Coronary artery (tissue), 2 donors: ENCODE data around the gene MAP4K2.

ENCODE experiments used
- DNase-seq: peaks from one replicate; pipeline ENCODE4 v3.0.0-alpha.2; 2017; ENCODE audit warnings: low spot score
- H3K27ac ChIP-seq, 2 donors: fragments of 200-600 bp; sonication (generic); one replicate each; pipeline ENCODE4 v1.5.1; 2016 to 2019
- H3K4me3 ChIP-seq: fragments of 200-600 bp; sonication (generic); 2 replicates; pipeline ENCODE4 v1.5.1; 2016; ENCODE audit warnings: mild to moderate bottlenecking, moderate library complexity
- TF ChIP-seq, protein P1 (sequence below): fragments of 200-600 bp; sonication (generic); IDR thresholded peaks from one replicate; pipeline ENCODE4 v1.5.1; 2019; ENCODE audit warnings: antibody characterized with exemption

Gene MAP4K2

GRCh38 chr11:64842366-64842759 is 39.3 kb upstream of the MAP4K2 start:
- Histone ChIP-seq H3K4me3 (no peak overlapping the region), H3K27ac (no peak overlapping the region)
- no peak for DNase-seq
- TF ChIP-seq, protein P1, sequence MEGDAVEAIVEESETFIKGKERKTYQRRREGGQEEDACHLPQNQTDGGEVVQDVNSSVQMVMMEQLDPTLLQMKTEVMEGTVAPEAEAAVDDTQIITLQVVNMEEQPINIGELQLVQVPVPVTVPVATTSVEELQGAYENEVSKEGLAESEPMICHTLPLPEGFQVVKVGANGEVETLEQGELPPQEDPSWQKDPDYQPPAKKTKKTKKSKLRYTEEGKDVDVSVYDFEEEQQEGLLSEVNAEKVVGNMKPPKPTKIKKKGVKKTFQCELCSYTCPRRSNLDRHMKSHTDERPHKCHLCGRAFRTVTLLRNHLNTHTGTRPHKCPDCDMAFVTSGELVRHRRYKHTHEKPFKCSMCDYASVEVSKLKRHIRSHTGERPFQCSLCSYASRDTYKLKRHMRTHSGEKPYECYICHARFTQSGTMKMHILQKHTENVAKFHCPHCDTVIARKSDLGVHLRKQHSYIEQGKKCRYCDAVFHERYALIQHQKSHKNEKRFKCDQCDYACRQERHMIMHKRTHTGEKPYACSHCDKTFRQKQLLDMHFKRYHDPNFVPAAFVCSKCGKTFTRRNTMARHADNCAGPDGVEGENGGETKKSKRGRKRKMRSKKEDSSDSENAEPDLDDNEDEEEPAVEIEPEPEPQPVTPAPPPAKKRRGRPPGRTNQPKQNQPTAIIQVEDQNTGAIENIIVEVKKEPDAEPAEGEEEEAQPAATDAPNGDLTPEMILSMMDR = no peak

- TF ChIP-seq, protein P1 = no peak
- DNase-seq = no peak
- H3K4me3 ChIP-seq = no peak overlapping the region
- H3K27ac ChIP-seq = no peak overlapping the region
Measured at GRCh38 chr11:64841592-64842365, 38.8 kb upstream of the MAP4K2 start.

DNA sequence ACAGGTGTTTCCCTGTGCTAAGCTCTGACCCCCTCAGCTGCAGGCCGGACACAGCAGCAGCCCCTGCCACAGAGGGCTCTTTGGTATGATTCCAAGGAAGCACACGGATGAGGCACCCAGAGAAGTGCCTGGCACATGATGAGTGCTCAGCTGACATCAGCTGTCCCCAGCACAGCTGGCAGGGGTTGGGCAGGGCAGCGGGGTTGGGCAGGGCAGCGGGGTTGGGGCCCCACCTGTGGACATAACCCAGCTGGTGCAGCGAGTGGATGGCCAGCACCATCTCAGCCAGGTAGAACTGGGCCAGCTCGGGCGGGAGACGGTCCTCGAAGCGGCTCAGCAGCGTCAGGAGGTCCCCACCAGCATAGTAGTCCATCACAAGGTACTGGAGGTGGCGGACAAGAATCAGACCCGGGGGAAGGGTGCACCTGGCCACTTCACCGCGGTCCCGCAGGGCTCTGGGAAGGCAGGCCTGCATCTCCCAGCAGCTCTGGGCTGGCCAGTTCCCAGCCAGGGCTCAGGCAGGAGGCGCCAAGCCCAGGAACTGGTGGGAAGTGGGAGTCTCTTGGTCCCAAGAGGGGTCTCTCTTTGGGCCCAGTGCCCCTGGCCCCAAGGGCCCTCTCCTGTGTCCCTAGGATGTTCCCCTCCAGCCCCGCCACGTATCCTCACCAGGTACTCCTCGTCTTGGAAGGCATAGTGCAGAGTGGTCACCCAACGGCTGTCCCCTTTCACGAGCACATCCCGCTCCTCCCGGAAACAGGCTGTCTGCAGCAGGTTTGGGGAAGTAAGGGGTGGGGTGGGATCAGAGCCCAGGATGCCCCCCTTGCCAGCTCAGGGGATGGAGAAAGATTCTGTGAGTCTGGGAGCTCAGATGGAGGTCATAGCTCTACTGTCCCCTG is 37.1 kb upstream of the MAP4K2 start:
- DNase-seq = no peak
- TF ChIP-seq, protein P1 = no peak
- H3K27ac ChIP-seq = no peak overlapping the region
- H3K4me3 ChIP-seq = no peak overlapping the region

DNA sequence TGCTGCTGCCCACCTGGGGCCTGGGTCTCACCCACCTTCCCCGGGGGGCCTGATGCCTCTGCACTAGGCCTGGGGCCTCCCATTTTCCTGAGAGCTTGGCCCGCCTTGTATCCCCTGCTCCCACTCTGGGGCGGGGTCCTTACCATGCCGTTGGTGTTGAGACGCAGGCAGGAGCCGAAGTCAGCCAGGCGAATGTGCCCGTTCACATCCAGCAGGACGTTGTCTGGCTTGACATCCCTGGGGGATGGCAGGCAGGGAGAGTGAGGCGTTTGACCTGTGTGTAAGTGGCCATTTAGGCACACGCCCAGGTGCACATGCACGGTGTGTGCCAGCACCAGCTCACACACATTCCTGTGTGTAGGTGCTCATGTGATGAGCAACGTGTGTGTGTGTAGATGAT is 36.3 kb upstream of the MAP4K2 start:
- Histone ChIP-seq H3K4me3 (no peak overlapping the region), H3K27ac (no peak overlapping the region)
- DNase-seq = no peak
- TF ChIP-seq, protein P1 = no peak

- DNase-seq = no peak
- Histone ChIP-seq H3K27ac (no peak overlapping the region), H3K4me3 (no peak overlapping the region)
- TF ChIP-seq, protein P1 = no peak
Measured at GRCh38 chr11:64838600-64839334, 35.8 kb upstream of the MAP4K2 start.

DNA sequence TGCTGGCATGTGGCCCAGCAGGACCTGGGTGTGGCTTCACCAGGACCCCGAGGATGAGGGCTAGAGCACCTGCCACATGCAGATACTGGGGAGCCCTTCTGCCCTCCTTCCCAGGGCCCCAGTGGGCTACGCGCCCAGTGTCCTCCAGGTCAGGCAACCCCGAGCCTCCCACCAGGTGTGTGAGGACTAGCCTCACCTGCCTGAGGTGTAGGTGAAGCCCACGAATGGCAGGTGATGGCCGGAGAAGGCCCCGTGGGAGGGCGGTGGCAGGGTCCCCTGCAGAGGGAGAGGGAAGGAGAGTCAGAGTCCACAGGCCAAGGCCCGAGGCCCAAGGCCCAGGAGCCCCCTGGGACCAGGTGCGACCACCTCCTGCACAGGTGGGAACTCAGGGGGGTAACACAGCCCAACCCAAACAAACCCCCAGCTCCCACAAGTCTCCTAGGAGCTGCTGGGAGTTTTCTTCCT is 34.9 kb upstream of the MAP4K2 start:
- DNase-seq = no peak
- no peak overlapping the region for H3K27ac ChIP-seq
- TF ChIP-seq, protein P1 = no peak

More for the DNA sequence above, 34.9 kb upstream of the MAP4K2 start:
- no peak overlapping the region for H3K4me3 ChIP-seq
